CD4-positive, CD25-positive, alpha-beta regulatory T cell (primary cell): ENCODE measurements around the gene TSPOAP1. TPM values are rescaled to one million over a fixed set of nuclear protein-coding genes. Genes with fewer than 3 reads are reported as not detected.
A peak's percentile ranks its signal among the peaks of the same experiment; 100 is the strongest.

ENCODE experiments used
- ATAC-seq, 2 donors: fragments of 150-1000 bp; cut with Tn5 transposase; one replicate each; pipeline ENCODE4 v1.10.0; 2021; ENCODE audit warnings: low read depth in 2 of 2, moderate number of reproducible peaks in 2 of 2, moderate library complexity in 1 of 2
- DNase-seq, 3 donors: peaks; one replicate each; pipeline versions ENCODE4 v3.0.0 to v3.0.0-alpha.2; 2012 to 2022; ENCODE audit warnings: mixed read lengths in 1 of 3
- H3K27ac ChIP-seq: one replicate; pipeline ENCODE4 v1.7.0; 2013; ENCODE audit warnings: mild to moderate bottlenecking, low read length; ENCODE audit not compliant: insufficient read depth, poor library complexity, severe bottlenecking
- H3K27me3 ChIP-seq: one replicate; pipeline ENCODE4 v1.7.0; 2013; ENCODE audit warnings: low read length; ENCODE audit not compliant: control insufficient read depth, insufficient read depth
- H3K36me3 ChIP-seq: one replicate; pipeline ENCODE4 v1.7.0; 2013; ENCODE audit warnings: mild to moderate bottlenecking, low read length, moderate library complexity; ENCODE audit not compliant: control insufficient read depth, insufficient read depth
- H3K4me1 ChIP-seq: 2 replicates; pipeline ENCODE4 v1.7.0; 2013; ENCODE audit warnings: mild to moderate bottlenecking, low read length; ENCODE audit not compliant: insufficient read depth, control insufficient read depth, poor library complexity, severe bottlenecking
- H3K4me3 ChIP-seq: one replicate; pipeline ENCODE4 v1.7.0; 2013; ENCODE audit warnings: low read depth, mild to moderate bottlenecking, low read length, moderate library complexity
- H3K9me3 ChIP-seq, 2 experiments: 1 replicate in 1 of 2; 2 replicates in 1 of 2; pipeline ENCODE4 v1.7.0; 2013; ENCODE audit warnings: low read length in 2 of 2, mild to moderate bottlenecking in 1 of 2, moderate library complexity in 1 of 2; ENCODE audit not compliant: control insufficient read depth in 2 of 2
- H3K27ac Mint-ChIP-seq, 3 donors: one replicate each; pipeline ENCODE4 v1.8.0; 2020 to 2022; ENCODE audit warnings: mild to moderate bottlenecking in 3 of 3, mixed read lengths in 3 of 3, moderate library complexity in 2 of 3
- H3K27me3 Mint-ChIP-seq: one replicate; pipeline ENCODE4 v1.8.0; 2022; ENCODE audit warnings: mild to moderate bottlenecking, mixed read lengths
- H3K36me3 Mint-ChIP-seq: one replicate; pipeline ENCODE4 v1.8.0; 2020; ENCODE audit warnings: mixed read lengths
- H3K4me1 Mint-ChIP-seq, 4 donors: one replicate each; pipeline ENCODE4 v1.8.0; 2020 to 2022; ENCODE audit warnings: mixed read lengths in 4 of 4, mild to moderate bottlenecking in 1 of 4
- H3K4me3 Mint-ChIP-seq, 4 donors: one replicate each; pipeline ENCODE4 v1.8.0; 2020 to 2022; ENCODE audit warnings: mild to moderate bottlenecking in 4 of 4, mixed read lengths in 4 of 4, moderate library complexity in 3 of 4
- H3K9me3 Mint-ChIP-seq, 7 donors: one replicate each; pipeline ENCODE4 v1.8.0; 2020 to 2022; ENCODE audit warnings: mixed read lengths in 7 of 7, mild to moderate bottlenecking in 3 of 7, moderate library complexity in 2 of 7
- polyA plus RNA-seq, 4 donors: library from polyadenylated mRNA; unstranded; fragments of 300-500 nt; fragmentation: Illumina TruSeq; gene quantifications; one replicate each; pipeline ENCODE4 v1.2.3, GENCODE V29; 2021
- total RNA-seq: library from RNA; stranded (reverse); gene quantifications from one replicate; pipeline ENCODE4 v1.2.3, GENCODE V29; 2022

Gene TSPOAP1
- total and polyA plus RNA-seq, 5 donors from 2014 or later: 0.73 to 47.4 (median 1.0) TPM

DNA sequence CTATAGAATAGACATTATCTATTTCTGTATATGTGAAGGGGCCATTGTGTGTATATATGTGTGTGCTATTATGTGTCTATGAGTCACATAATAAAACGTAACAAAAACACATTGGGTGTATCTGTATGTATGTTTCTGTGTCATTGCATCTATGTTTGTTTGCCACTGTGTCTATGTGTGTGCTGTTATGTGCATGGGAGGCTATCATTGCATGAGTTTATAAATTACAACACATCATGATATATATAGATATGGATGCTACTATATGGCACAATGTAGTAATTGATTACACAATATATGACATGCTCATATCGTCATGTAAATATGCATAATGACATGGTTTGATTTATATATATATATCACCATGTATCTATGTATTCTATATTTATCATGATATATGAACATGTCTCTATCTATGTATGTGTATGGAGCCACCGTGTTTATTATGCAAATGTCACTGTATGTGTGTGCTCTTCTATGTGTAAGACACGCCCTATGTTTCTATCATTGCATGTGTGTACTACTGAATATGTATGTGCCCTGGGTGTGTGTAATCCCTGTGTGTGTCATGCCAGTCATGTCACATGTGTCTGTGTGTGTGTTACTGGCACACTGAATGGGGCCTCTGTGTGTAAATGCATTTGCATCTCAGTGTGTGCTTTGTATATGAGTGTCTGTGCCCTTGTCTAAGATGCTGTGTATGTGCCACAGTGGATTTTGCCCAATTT is 1.4 kb upstream of the TSPOAP1 start:
- peaks cover 80% of the 10 kb centered on the region for H3K4me1 ChIP-seq
- Mint-ChIP-seq H3K27ac (peak overlapping the region; percentile 93 to 98 (median 95)), H3K4me3 (peak overlapping the region; percentile 97 to 100 (median 99)), H3K27me3 (peaks cover 4% of the 10 kb centered on the region), H3K9me3 (peaks cover 0 to 2% (median 0%) of the 10 kb centered on the region in 7 donors), H3K36me3 (peaks cover 19% of the 10 kb centered on the region), H3K4me1 (peaks cover 0 to 61% (median 29%) of the 10 kb centered on the region in 4 donors)
- DNase-seq: peak in 2 of 3 donors; percentile 51 to 76
- H3K36me3 ChIP-seq: peaks cover 10% of the 10 kb centered on the region
- H3K27me3 ChIP-seq: no peaks in the 10 kb centered on the region
- no peaks in the 10 kb centered on the region for H3K9me3 ChIP-seq
- ATAC-seq: peak; percentile 8 to 11
- H3K27ac ChIP-seq: peak overlapping the region; percentile 99
- H3K4me3 ChIP-seq: peak overlapping the region; percentile 99

DNA sequence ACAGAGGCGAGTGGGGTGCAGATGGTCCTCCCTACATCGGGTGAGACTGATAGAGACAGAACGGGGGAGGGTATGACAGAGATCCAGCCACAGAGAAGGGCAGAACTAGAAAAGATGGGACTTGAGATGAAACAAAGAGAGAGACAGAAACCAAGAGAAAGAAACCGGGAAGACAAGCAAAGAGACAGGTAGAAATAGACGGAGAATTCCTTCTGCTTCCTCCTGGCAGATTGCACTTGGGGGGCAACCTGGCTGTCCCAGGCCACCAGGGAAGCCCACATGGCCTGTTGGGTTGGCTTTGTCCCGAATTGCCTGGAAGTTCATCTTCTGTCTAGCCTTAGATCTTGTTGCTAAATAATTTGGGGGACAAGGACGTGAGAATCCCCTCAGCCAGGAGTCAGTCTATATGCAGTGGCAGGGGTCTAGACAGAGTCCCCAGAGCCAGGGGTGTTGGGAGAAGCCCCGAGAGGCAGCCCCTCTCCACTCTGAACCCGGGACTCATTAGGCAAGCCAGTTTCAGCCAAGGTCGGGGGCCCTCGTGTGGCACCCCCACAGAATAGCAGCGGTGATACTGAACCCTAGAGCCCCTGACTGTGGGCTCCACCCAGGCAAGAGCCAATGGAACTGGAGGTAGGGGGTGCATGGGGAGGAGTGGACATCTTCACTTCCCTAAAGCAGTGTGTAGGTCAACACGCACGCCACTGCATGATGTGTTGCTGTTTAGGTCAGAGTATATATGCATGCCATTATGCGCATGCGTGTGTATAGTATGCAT is 627 bp upstream of the TSPOAP1 start:
- H3K4me1 ChIP-seq: peaks cover 75% of the 10 kb centered on the region
- H3K36me3 ChIP-seq: peaks cover 10% of the 10 kb centered on the region
- H3K27me3 ChIP-seq: no peaks in the 10 kb centered on the region
- peak; percentile 20 to 21 for ATAC-seq
- DNase-seq: peak; percentile 58 to 90 (median 70)
- H3K27me3 Mint-ChIP-seq: peaks cover 4% of the 10 kb centered on the region
- H3K9me3 Mint-ChIP-seq: peaks cover 0 to 2% (median 0%) of the 10 kb centered on the region in 7 donors
- H3K9me3 ChIP-seq: no peaks in the 10 kb centered on the region
- H3K36me3 Mint-ChIP-seq: peaks cover 19% of the 10 kb centered on the region
- H3K4me1 Mint-ChIP-seq: peaks cover 0 to 56% (median 25%) of the 10 kb centered on the region in 4 donors
- peak overlapping the region; percentile 97 to 100 (median 99) for H3K4me3 Mint-ChIP-seq
- H3K4me3 ChIP-seq: peak overlapping the region; percentile 99
- H3K27ac Mint-ChIP-seq: peak overlapping the region; percentile 93 to 98 (median 95)
- peak overlapping the region; percentile 99 for H3K27ac ChIP-seq

DNA sequence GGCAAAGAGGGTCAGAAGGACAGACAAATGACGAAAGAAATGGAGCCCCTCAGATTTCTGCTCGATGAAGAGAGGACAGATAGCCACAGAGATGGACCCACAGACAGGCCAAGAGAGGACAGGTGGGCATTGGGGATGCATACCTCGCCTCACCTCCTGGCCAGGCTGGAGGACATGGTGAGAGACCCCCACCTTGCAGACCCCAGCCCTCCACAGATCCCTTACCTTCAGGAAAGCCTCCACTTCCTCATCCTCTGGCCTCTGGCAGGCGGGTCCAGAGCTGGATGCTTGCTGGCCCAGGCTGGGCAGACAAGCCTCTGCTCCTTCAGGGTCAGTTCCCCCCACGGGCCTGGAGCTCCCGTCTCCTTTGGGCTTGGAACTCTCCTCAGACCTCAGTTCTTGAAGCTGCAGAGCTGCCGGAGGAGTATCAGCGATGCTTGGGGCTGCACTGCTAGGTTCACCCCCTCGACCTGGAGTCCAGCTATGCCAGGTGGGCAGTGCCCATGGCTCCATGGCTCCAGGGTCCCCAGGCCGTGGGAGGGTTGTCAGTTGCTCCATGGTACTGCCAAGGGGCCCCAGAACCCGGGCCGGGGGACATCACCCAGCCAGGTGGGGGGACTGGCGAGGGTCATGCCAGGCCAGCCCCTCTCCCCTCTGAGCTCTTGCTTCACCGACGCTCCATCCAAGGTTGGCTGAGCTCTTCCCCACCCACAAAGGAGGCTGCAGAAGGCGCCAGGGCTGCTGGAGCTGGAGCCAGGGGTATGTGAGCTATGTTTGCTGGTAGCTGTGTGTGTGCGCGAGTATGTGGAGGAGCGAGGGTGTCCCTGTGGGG is 1.0 kb downstream of the TSPOAP1 start:
- Histone ChIP-seq H3K36me3 (peaks cover 11% of the 10 kb centered on the region), H3K27me3 (no peaks in the 10 kb centered on the region), H3K4me3 (peak overlapping the region; percentile 99), H3K4me1 (peaks cover 61% of the 10 kb centered on the region), H3K9me3 (no peaks in the 10 kb centered on the region), H3K27ac (peak overlapping the region; percentile 99)
- peaks cover 19% of the 10 kb centered on the region for H3K36me3 Mint-ChIP-seq
- H3K27me3 Mint-ChIP-seq: peaks cover 4% of the 10 kb centered on the region
- DNase-seq: peak in 1 of 3 donors; percentile 62
- ATAC-seq: peak in 1 of 2 donors; percentile 27
- peak overlapping the region; percentile 93 to 98 (median 95) for H3K27ac Mint-ChIP-seq
- H3K9me3 Mint-ChIP-seq: peaks cover 0 to 2% (median 0%) of the 10 kb centered on the region in 7 donors
- H3K4me1 Mint-ChIP-seq: peaks cover 0 to 53% (median 23%) of the 10 kb centered on the region in 4 donors
- peak overlapping the region; percentile 97 to 100 (median 99) for H3K4me3 Mint-ChIP-seq

DNA sequence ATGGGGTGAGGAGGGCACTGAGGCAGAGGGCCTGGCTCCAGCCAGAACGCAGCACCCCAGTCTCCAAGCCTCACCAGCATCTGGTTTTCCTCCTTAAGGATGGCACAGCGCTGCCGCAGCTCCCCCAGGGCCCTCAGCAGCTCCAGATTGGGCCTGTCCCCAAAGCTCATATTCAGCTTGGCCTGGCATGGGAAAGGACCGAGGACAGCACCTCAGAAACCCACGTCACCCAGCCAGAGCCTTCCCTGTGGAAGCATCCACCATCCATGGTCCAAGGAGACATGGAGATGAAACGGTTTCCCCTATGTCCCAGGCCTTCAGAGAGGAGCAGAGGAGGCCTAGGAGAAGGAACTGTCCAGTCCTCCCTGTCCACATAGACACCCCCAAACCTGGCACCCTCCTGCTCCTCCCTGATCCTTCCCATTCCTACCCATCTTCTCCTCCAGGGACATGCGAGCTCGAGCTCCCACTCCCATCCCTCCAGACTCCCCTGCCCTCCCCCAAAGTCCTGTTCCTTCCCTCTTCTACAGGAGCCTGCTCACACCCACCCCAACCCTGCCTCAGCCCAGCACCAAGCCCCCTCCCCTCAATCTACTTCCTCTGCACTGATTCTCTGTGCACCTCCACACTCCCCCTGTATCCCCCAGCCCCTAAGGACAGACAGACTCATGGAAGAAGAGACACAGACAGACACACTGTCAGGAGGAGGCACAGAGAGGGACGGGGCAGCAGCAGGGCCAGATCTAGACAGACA is 1.8 kb downstream of the TSPOAP1 start:
- no peak overlapping the region for H3K4me3 ChIP-seq

GRCh38 chr17:58325976-58326468 is 2.6 kb downstream of the TSPOAP1 start:
- Histone ChIP-seq H3K4me3 (no peak overlapping the region), H3K4me1 (peaks cover 55% of the 10 kb centered on the region), H3K36me3 (peaks cover 11% of the 10 kb centered on the region), H3K9me3 (no peaks in the 10 kb centered on the region), H3K27me3 (no peaks in the 10 kb centered on the region), H3K27ac (no peak overlapping the region)
- Mint-ChIP-seq H3K4me1 (peaks cover 0 to 60% (median 25%) of the 10 kb centered on the region in 4 donors), H3K27me3 (no peaks in the 10 kb centered on the region), H3K36me3 (peaks cover 14% of the 10 kb centered on the region), H3K4me3 (peak overlapping the region in 3 of 4 donors; percentile 47 to 78 (median 48)), H3K27ac (peak overlapping the region in 2 of 3 donors; percentile 86 to 95), H3K9me3 (peaks cover 0 to 2% (median 0%) of the 10 kb centered on the region in 7 donors)
- no peak for ATAC-seq
- peak in 1 of 3 donors; percentile 26 for DNase-seq

More for the DNA sequence above, 1.8 kb downstream of the TSPOAP1 start:
- Histone ChIP-seq H3K4me1 (peaks cover 55% of the 10 kb centered on the region), H3K9me3 (no peaks in the 10 kb centered on the region), H3K27ac (peak overlapping the region; percentile 99), H3K27me3 (no peaks in the 10 kb centered on the region), H3K36me3 (peaks cover 13% of the 10 kb centered on the region)
- peaks cover 0 to 57% (median 24%) of the 10 kb centered on the region in 4 donors for H3K4me1 Mint-ChIP-seq
- H3K9me3 Mint-ChIP-seq: peaks cover 0 to 2% (median 0%) of the 10 kb centered on the region in 7 donors
- peaks cover 16% of the 10 kb centered on the region for H3K36me3 Mint-ChIP-seq
- H3K27me3 Mint-ChIP-seq: peaks cover 4% of the 10 kb centered on the region
- no peak for ATAC-seq
- peak in 1 of 3 donors; percentile 30 for DNase-seq
- peak overlapping the region; percentile 35 to 98 (median 90) for H3K27ac Mint-ChIP-seq
- peak overlapping the region in 3 of 4 donors; percentile 97 to 99 (median 99) for H3K4me3 Mint-ChIP-seq

DNA sequence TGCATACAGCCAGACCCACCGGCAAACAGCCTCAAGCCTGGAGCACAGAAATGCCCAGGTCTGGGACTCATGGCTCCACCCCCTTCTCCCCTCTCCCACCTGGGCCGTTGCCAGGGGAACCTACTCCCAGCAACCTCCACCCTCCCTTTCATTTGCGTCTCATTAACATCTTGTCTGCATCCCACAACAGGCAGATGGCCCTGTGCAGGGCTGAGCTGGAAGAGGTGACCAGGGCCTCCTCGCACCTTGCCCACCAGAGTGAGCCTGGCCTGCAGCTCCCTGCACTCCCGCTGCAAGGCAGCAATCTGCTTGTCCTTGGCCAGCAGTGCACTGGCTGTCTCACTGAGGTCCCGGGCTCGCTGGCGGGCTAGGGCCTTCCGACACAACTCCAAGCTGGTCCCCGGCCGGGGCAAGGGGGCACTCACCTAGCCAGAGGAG is 3.3 kb downstream of the TSPOAP1 start:
- no peak overlapping the region for H3K4me3 ChIP-seq
- peaks cover 0 to 60% (median 27%) of the 10 kb centered on the region in 4 donors for H3K4me1 Mint-ChIP-seq
- no peaks in the 10 kb centered on the region for H3K9me3 ChIP-seq
- H3K9me3 Mint-ChIP-seq: peaks cover 0 to 2% (median 0%) of the 10 kb centered on the region in 7 donors
- H3K27ac ChIP-seq: no peak overlapping the region
- H3K27ac Mint-ChIP-seq: peak overlapping the region; percentile 32 to 95 (median 86)
- no peaks in the 10 kb centered on the region for H3K27me3 Mint-ChIP-seq
- H3K36me3 Mint-ChIP-seq: peaks cover 12% of the 10 kb centered on the region
- peaks cover 53% of the 10 kb centered on the region for H3K4me1 ChIP-seq
- DNase-seq (no peak), ATAC-seq (no peak)
- peaks cover 5% of the 10 kb centered on the region for H3K36me3 ChIP-seq
- H3K4me3 Mint-ChIP-seq: peak overlapping the region; percentile 15 to 81 (median 29)
- H3K27me3 ChIP-seq: no peaks in the 10 kb centered on the region
